GM18861 (cell line): ENCODE data around the gene ROCK2.
"Not testable (repeated sequence)": the region's sequence is repeated elsewhere in the genome, so short reads cannot be mapped to it uniquely, and the experiment has no call there.

Experiments used
- ATAC-seq: cut with Tn5 transposase; IDR thresholded peaks from one replicate; pipeline ENCODE4 v1.9.1; 2021; ENCODE audit not compliant: unreplicated experiment

The ROCK2 gene

GRCh38 chr2:11239666-11240462, 104.6 kb downstream of the ROCK2 start:
- ATAC-seq = no peak

- no peak for ATAC-seq
These were observed 105.3 kb downstream of the ROCK2 start for GRCh38 chr2:11239147-11239546.

GRCh38 chr2:11237122-11237521, 107.3 kb downstream of the ROCK2 start:
- ATAC-seq = no peak

- no peak for ATAC-seq
These were observed 108.1 kb downstream of the ROCK2 start for GRCh38 chr2:11236335-11236734.

GRCh38 chr2:11235583-11235982, 108.9 kb downstream of the ROCK2 start:
- ATAC-seq = no peak

- ATAC-seq = no peak
These were observed 110.1 kb downstream of the ROCK2 start for GRCh38 chr2:11234309-11234708.

- ATAC-seq = not testable (repeated sequence)
These were observed 113.2 kb downstream of the ROCK2 start for GRCh38 chr2:11231193-11231592.

GRCh38 chr2:11228692-11229091, 115.7 kb downstream of the ROCK2 start:
- ATAC-seq = no peak

GRCh38 chr2:11227595-11227994, 116.8 kb downstream of the ROCK2 start:
- no peak for ATAC-seq

- no peak for ATAC-seq
These were observed 119.5 kb downstream of the ROCK2 start for GRCh38 chr2:11224887-11225286.

- ATAC-seq = no peak
These were observed 121.6 kb downstream of the ROCK2 start for GRCh38 chr2:11222845-11223244.

- ATAC-seq = no peak
These were observed 124.0 kb downstream of the ROCK2 start for GRCh38 chr2:11220445-11220844.

GRCh38 chr2:11215407-11215806, 129.0 kb downstream of the ROCK2 start:
- ATAC-seq = no peak

GRCh38 chr2:11214770-11215169, 129.7 kb downstream of the ROCK2 start:
- ATAC-seq = no peak

GRCh38 chr2:11213975-11214374, 130.5 kb downstream of the ROCK2 start:
- ATAC-seq = no peak

- ATAC-seq = no peak
These were observed 131.3 kb downstream of the ROCK2 start for GRCh38 chr2:11213090-11213638.

- no peak for ATAC-seq
These were observed 131.8 kb downstream of the ROCK2 start for GRCh38 chr2:11212645-11213044.

GRCh38 chr2:11208083-11208482, 136.4 kb downstream of the ROCK2 start:
- ATAC-seq = no peak

- peak; percentile 83 for ATAC-seq
These were observed 141.0 kb downstream of the ROCK2 start for GRCh38 chr2:11203480-11203879.

- no peak for ATAC-seq
These were observed 142.5 kb downstream of the ROCK2 start for GRCh38 chr2:11201969-11202368.

- no peak for ATAC-seq
These were observed 143.8 kb downstream of the ROCK2 start for GRCh38 chr2:11200651-11201050.

- ATAC-seq = no peak
These were observed 148.2 kb downstream of the ROCK2 start for GRCh38 chr2:11196246-11196645.

GRCh38 chr2:11187731-11188130, 156.7 kb downstream of the ROCK2 start:
- ATAC-seq = no peak
